Small intestine (tissue), 7 donors: ENCODE measurements around the gene ATXN2. TPM values are rescaled to one million over a fixed set of nuclear protein-coding genes. Genes with fewer than 3 reads are reported as not detected.

Experiments
- DNase-seq, 2 donors: peaks; one replicate each; pipeline versions ENCODE4 v3.0.0 to v3.0.0-alpha.2; 2013
- FAIRE-seq: peaks from 2 replicates; lab custom pipeline; 2012; peaks lifted over from hg19 to GRCh38; lab: Jason Lieb, UNC
- H3K27ac ChIP-seq, 3 donors: one replicate each; pipeline ENCODE4 v1.5.1; 2013; ENCODE audit warnings: low read length in 2 of 3, mild to moderate bottlenecking in 2 of 3, control low read depth in 1 of 3, inconsistent platforms in 1 of 3, low read depth in 1 of 3, moderate library complexity in 1 of 3
- H3K27me3 ChIP-seq, 3 donors: one replicate each; pipeline ENCODE4 v1.6.1; 2013; ENCODE audit warnings: low read length in 3 of 3, inconsistent platforms in 1 of 3; ENCODE audit not compliant: control insufficient read depth in 3 of 3, insufficient read depth in 3 of 3
- H3K36me3 ChIP-seq, 3 donors: one replicate each; pipeline ENCODE4 v1.6.1; 2013; ENCODE audit warnings: low read length in 3 of 3, inconsistent platforms in 1 of 3, low read depth in 1 of 3, mild to moderate bottlenecking in 1 of 3, moderate library complexity in 1 of 3; ENCODE audit not compliant: control insufficient read depth in 3 of 3, insufficient read depth in 2 of 3
- H3K4me1 ChIP-seq, 3 donors: one replicate each; pipeline ENCODE4 v1.6.1; 2013; ENCODE audit warnings: low read length in 2 of 3, inconsistent platforms in 1 of 3, low read depth in 1 of 3, mild to moderate bottlenecking in 1 of 3, moderate library complexity in 1 of 3; ENCODE audit not compliant: control insufficient read depth in 3 of 3, insufficient read depth in 2 of 3
- H3K4me3 ChIP-seq, 3 donors: one replicate each; pipeline ENCODE4 v1.5.1; 2013; ENCODE audit warnings: low read length in 3 of 3, control low read depth in 1 of 3, inconsistent platforms in 1 of 3, low read depth in 1 of 3, mild to moderate bottlenecking in 1 of 3, moderate library complexity in 1 of 3
- H3K9me3 ChIP-seq, 2 donors: one replicate each; pipeline ENCODE4 v1.6.1; 2013; ENCODE audit warnings: low read depth in 1 of 2, low read length in 1 of 2; ENCODE audit not compliant: control insufficient read depth in 2 of 2, insufficient read depth in 1 of 2
- WGBS, 3 donors: extraction: QIAGEN DNeasy Blood & Tissue Kit; methylation state at CpG; one replicate each; pipeline ENCODE4 v1.1.7; 2013; 5-methylcytosine and 5-hydroxymethylcytosine counted together
- polyA plus RNA-seq, 4 donors: library from polyadenylated mRNA; stranded (reverse) in 3 of 4; unstranded in 1 of 4; fragments of 200-250 nt in 3 of 4; fragments of 120-200 nt in 1 of 4; gene quantifications; one replicate each; pipeline versions ENCODE4 v1.2.1 to v1.2.3, GENCODE V29; 2013
- donor health status: healthy with polysubstance abuse.
- donor health status: control.
- donor health status: control.
- donor health status: Bipolar disorder and iron deficiency.
- donor health status: healthy.

The ATXN2 gene
- polyA plus RNA-seq, 4 donors: 8.6 to 41.9 (median 14.7) TPM

DNA sequence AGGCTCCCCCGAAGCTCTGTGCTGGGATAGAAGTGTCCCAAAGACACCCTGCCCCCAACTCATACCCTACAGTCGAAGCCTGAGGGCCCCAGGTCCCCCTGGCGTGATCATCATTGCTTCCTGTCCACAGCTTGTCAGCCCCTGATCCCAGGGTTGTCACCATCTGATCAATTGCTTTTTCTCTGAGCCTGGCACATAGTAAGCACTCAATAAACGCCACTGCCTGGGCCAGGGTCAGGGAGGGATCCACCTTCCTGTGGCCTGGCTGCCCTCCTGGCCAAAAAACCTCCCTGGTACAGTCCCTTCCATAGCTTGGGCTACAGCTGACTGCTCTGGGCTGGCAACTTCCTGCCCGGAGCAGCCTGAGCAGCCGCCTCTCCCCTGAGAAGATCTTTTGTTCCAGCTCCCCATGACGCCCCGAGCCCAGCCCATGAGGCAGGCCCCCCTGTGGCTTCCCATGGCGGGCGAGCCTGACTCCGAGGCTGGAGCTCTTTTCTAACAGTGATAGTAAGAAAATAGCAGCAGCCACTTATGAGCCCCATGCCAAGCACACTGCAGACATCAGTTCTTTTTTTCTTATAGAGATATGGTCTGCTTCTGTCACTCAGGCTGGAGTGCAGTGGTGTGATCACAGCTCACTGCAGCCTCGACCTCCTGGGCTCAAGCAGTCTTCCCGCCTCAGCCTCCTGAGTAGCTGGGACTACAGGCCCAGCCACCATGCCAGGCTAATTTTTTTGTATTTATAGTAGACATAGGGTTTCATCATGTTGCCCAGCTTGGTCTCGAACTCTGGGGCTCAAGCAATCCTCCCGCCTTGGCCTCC lies 186.9 kb downstream of the ATXN2 start:
- Histone ChIP-seq H3K4me1 (peaks cover 0 to 12% (median 7%) of the 10 kb centered on the region in 3 donors), H3K27ac (peak overlapping the region in 2 of 3 donors; percentile 17 to 62), H3K36me3 (peaks cover 0 to 8% (median 0%) of the 10 kb centered on the region in 3 donors), H3K9me3 (no peaks in the 10 kb centered on the region), H3K27me3 (no peaks in the 10 kb centered on the region), H3K4me3 (no peak overlapping the region)
- WGBS, 3 donors: 57 to 74% (median 67%) methylated on average over 15 of the region's 15 CpGs
- no peak for FAIRE-seq
- DNase-seq: no peak

DNA sequence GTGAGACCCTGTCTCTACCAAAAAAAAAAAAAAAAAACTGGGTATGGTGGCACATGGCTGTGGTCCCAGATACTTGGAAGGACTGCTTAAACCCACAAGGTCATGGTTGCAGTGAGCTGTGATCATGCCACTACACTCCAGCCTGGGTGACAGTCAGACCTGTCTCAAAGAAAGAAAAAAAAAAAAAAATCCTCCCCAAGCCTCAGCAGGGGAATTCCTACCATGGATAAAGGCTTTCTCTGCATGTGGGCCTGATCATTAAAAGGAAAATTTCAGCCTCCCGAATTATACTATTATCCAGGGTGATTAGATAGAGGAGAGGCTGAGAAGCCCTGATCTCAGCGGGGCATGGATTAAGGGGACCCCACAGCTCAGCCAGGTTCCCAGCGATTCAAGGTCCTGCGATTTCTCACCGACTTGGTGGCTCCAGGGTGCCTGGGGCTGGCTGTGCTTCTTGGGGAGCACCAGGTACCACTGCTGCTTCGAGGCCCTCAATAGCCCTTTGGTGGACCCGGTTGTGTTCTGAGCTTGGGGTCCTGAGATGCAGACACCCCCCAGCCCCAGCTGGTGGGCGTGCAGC lies 187.8 kb downstream of the ATXN2 start:
- Histone ChIP-seq H3K9me3 (no peaks in the 10 kb centered on the region), H3K27ac (peak overlapping the region in 1 of 3 donors; percentile 96), H3K4me3 (no peak overlapping the region), H3K36me3 (peaks cover 0 to 8% (median 0%) of the 10 kb centered on the region in 3 donors), H3K4me1 (peaks cover 0 to 12% (median 12%) of the 10 kb centered on the region in 3 donors), H3K27me3 (peaks cover 0 to 5% (median 0%) of the 10 kb centered on the region in 3 donors)
- WGBS, 3 donors: 75 to 93% (median 88%) methylated on average over 8 of the region's 8 CpGs
- no peak for FAIRE-seq
- DNase-seq: no peak

DNA sequence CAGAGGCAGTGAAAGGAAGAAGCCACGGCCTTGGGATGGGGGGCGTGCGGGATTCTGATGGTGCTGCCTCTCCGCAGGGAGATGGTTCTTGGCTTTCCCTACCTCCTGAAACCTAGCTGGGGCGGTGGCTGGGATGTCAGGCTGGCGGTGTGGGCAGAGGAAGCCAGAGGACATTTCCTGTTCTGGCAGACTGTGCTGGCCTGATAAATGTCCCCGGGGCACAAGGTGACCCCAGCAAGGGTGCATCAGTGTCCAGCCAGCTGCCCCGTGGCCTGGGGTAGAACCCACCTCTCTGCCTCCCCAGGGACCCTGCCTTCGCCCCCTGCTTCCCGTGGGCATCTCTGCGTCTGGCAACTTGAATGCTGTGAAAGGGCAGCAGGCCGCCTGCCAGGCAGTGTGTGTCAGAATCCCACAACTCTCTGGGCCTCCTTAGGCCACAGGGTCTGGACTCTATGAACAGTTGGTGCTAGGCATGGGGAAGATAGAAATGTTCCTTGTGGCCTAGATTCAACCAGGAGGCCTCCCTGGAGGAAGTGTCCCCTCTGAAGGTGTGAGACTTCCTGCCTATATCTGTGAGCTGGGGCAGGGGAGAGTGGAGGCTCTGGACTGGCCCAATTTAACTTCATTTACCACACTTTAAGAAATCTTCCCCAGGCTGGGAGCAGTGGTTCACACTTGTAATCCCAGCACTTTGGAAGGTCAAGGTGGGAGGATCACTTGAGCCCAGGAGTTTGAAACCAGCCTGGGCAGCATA lies 188.5 kb downstream of the ATXN2 start:
- H3K36me3 ChIP-seq: peaks cover 0 to 8% (median 0%) of the 10 kb centered on the region in 3 donors
- peaks cover 0 to 14% (median 12%) of the 10 kb centered on the region in 3 donors for H3K4me1 ChIP-seq
- peak overlapping the region; percentile 17 to 96 (median 28) for H3K27ac ChIP-seq
- DNase-seq: no peak
- no peak for FAIRE-seq
- no peaks in the 10 kb centered on the region for H3K9me3 ChIP-seq
- peaks cover 0 to 6% (median 0%) of the 10 kb centered on the region in 3 donors for H3K27me3 ChIP-seq
- no peak overlapping the region for H3K4me3 ChIP-seq
- 73 to 85% (median 77%) methylated on average over 11 to 12 of the region's 12 CpGs for WGBS, 3 donors

DNA sequence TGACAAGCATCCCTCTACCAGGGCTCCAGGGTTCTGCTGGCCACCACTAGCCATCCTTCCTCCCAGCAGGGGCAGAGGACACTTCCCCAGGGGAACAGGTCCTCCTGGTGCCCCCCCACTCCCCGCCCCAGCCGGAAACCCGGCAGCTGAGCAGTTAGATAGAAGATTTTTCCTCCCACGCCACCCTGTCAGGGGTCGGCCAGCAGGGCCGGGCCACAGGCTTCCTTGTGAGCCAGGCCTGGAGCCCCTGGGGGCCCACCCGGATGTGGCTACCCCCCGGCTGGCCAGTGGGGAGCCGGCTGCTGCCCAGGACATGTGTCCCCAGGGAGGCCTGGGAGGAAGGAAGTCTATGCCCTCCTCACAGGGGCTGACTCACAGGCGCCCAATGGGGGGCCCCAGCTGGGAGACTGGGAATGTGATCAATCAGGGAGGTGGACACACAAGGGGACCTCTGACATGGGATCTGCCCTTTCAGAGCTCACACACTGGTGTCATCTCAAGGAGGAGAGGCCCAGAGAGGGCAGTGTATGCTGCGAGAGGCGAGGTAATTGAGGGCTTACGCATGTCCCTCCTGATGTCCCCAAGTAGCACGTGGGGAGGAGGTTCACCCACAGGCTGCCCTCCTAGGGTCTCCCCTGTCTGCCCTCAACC lies 189.2 kb downstream of the ATXN2 start:
- H3K27ac ChIP-seq: peak overlapping the region; percentile 11 to 96 (median 17)
- DNase-seq: peak in 1 of 2 donors; percentile 25
- H3K36me3 ChIP-seq: peaks cover 0 to 4% (median 0%) of the 10 kb centered on the region in 3 donors
- H3K4me3 ChIP-seq: no peak overlapping the region
- peaks cover 0 to 6% (median 0%) of the 10 kb centered on the region in 3 donors for H3K27me3 ChIP-seq
- no peaks in the 10 kb centered on the region for H3K9me3 ChIP-seq
- FAIRE-seq: no peak
- peaks cover 0 to 16% (median 12%) of the 10 kb centered on the region in 3 donors for H3K4me1 ChIP-seq
- 43 to 74% (median 65%) methylated on average over 12 to 14 of the region's 14 CpGs for WGBS, 3 donors

DNA sequence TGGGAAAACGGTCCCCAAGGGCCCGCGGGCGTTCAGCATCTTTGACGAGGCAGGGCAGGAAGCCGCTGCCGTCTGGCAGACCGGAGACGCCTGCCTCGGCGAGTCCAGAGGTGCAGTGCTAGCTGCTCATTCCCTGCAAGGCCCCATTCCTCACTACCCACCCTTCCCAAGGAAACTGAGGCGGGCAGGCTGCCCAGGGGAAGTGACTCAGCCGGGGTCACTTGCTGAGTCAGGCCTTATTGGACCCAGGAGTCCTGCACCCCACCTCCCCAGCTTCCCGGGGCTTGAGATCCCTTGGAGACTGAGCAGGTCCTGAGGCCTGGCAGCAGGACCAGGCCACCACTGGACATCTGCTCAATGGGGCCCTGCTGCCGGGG lies 189.7 kb downstream of the ATXN2 start:
- DNase-seq (no peak), FAIRE-seq (no peak)
- peaks cover 0 to 6% (median 0%) of the 10 kb centered on the region in 3 donors for H3K27me3 ChIP-seq
- WGBS, 3 donors: 46 to 72% (median 65%) methylated on average over 15 of the region's 15 CpGs
- no peak overlapping the region for H3K4me3 ChIP-seq
- H3K27ac ChIP-seq: peak overlapping the region in 2 of 3 donors; percentile 11 to 96
- peaks cover 0 to 22% (median 12%) of the 10 kb centered on the region in 3 donors for H3K4me1 ChIP-seq
- H3K9me3 ChIP-seq: no peaks in the 10 kb centered on the region
- H3K36me3 ChIP-seq: peaks cover 0 to 3% (median 0%) of the 10 kb centered on the region in 3 donors

DNA sequence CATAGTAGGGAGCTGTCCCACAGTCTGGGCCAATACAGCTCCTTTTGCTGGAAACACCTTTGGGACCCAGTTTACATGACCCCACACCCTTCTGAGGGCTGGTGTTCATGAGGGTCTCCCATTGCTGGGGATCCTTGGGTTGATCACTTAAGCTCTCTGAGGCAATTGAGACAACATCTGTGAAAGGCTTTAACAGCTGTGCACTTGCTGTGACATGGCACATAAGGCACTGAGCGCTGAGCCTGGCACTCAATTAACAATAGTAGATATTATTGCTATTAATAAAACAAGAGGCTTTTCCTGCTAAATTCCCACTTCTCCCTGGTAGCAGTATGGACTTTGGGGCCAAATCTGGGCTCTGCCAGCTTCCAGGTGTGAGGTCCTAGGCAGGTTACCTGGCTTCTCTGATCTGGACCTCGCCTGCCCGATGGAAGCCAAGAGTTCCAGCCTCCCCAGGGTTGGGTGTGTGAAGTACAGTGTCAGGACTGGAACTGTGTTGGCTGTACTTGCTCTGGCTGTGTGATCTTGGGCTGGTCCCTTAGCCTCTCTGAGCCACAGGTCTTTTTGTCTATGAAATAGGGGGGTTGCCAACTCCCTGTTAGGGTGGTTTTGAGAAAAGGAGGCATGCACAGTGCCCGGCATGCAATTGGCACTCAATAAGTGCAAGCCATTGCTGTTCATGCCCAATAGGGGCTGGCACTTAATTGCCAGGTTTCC lies 190.3 kb downstream of the ATXN2 start:
- Histone ChIP-seq H3K9me3 (no peaks in the 10 kb centered on the region), H3K27me3 (peaks cover 0 to 6% (median 0%) of the 10 kb centered on the region in 3 donors), H3K36me3 (peaks cover 0 to 3% (median 0%) of the 10 kb centered on the region in 3 donors), H3K4me1 (peaks cover 0 to 23% (median 12%) of the 10 kb centered on the region in 3 donors), H3K27ac (peak overlapping the region in 1 of 3 donors; percentile 96), H3K4me3 (no peak overlapping the region)
- FAIRE-seq: no peak
- 74 to 86% (median 77%) methylated on average over 4 of the region's 4 CpGs for WGBS, 3 donors
- no peak for DNase-seq

DNA sequence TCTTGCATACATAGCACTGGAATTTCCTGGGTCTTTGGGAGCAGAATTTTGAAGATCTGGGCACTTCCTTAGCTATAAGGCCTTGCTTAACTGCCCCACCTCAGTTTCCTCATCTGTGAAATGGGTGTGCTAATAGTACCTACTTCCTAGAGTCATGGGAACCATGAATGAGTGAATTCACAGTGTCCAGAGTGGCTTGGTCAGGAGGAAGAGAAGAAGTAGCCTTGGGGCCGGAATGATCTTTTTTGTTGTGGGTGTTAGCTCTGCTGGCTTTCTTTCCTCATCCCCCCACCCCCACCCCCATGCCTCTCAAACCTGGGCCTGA lies 191.0 kb downstream of the ATXN2 start:
- Histone ChIP-seq H3K4me3 (peak overlapping the region in 1 of 3 donors; percentile 80), H3K4me1 (peaks cover 0 to 19% (median 12%) of the 10 kb centered on the region in 3 donors), H3K27ac (peak overlapping the region in 1 of 3 donors; percentile 96), H3K9me3 (no peaks in the 10 kb centered on the region), H3K36me3 (peaks cover 0 to 3% (median 0%) of the 10 kb centered on the region in 3 donors), H3K27me3 (peaks cover 0 to 6% (median 0%) of the 10 kb centered on the region in 3 donors)
- FAIRE-seq: no peak
- no peak for DNase-seq
- WGBS, 3 donors: 59 to 100% (median 67%) methylated on average over 1 of the region's 1 CpG
